Muscle of leg (tissue), 11 donors: ENCODE results near the gene TACC2. TPM values are rescaled to one million over a fixed set of nuclear protein-coding genes. Genes with fewer than 3 reads are reported as not detected.
A peak's percentile ranks its signal among the peaks of the same experiment; 100 is the strongest.
"Not testable (repeated sequence)": the region's sequence is repeated elsewhere in the genome, so short reads cannot be mapped to it uniquely, and the experiment has no call there.

ENCODE experiments used
- DNase-seq: peaks from one replicate; pipeline ENCODE4 v3.0.0; 2013
- H3K27ac ChIP-seq: one replicate; pipeline ENCODE4 v1.5.1; 2013; ENCODE audit warnings: mild to moderate bottlenecking, low read length, control low read depth
- H3K27me3 ChIP-seq: one replicate; pipeline ENCODE4 v1.6.1; 2013; ENCODE audit warnings: low read length; ENCODE audit not compliant: control insufficient read depth, insufficient read depth
- H3K36me3 ChIP-seq: one replicate; pipeline ENCODE4 v1.6.1; 2013; ENCODE audit warnings: low read length; ENCODE audit not compliant: control insufficient read depth, insufficient read depth
- H3K4me1 ChIP-seq: one replicate; pipeline ENCODE4 v1.6.1; 2013; ENCODE audit warnings: low read length; ENCODE audit not compliant: control insufficient read depth, insufficient read depth
- H3K4me3 ChIP-seq: one replicate; pipeline ENCODE4 v1.5.1; 2013; ENCODE audit warnings: low read length, control low read depth
- H3K9me3 ChIP-seq: replicated peaks from 2 replicates; pipeline ENCODE4 v1.6.1; 2013; ENCODE audit warnings: low read depth, low read length; ENCODE audit not compliant: control insufficient read depth
- WGBS: methylation state at CpG from one replicate; pipeline ENCODE4 v1.1.5; 2013; ENCODE audit warnings: missing lambda C conversion rate; ENCODE audit not compliant: insufficient coverage; 5-methylcytosine and 5-hydroxymethylcytosine counted together
- polyA plus RNA-seq, 8 donors: library from polyadenylated mRNA; unstranded; fragments of 120-200 nt; gene quantifications; one replicate each; pipeline versions ENCODE4 v1.2.1 to v1.2.3, GENCODE V29; 2013; ENCODE audit warnings: inconsistent platforms in 1 of 8, low replicate concordance in 1 of 8; ENCODE audit not compliant: insufficient read length in 8 of 8, insufficient read depth in 1 of 8
- total RNA-seq: library from RNA; stranded (reverse); fragments of 120-200 nt; gene quantifications from one replicate; pipeline ENCODE4 v1.2.4, GENCODE V29; 2013

The TACC2 gene
- total and polyA plus RNA-seq, 9 donors = 53.6 to 132 (median 104) TPM

DNA sequence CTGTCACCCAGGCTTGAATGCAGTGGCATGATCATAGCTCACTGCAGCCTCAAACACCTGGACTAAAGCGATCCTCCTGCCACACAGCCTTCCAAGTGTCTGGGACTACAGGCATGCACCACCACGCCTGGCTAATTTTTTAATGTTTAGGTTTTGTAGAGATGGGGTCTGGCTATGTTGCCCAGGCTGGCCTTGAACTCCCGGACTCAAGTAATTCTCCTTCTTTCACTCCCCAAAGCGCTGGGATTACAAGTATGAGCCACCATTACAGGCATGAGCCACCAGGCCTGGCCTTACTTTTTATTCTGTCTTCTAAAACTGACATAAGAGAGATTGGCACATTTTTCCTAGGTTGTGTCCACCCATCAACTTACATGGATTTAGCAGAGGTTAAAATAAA, 33.3 kb downstream of the TACC2 start:
- Histone ChIP-seq H3K36me3 (no peaks in the 10 kb centered on the region), H3K9me3 (no peaks in the 10 kb centered on the region), H3K27ac (no peak overlapping the region), H3K4me3 (no peak overlapping the region), H3K27me3 (peaks cover 12% of the 10 kb centered on the region), H3K4me1 (peaks cover 20% of the 10 kb centered on the region)
- WGBS = no CpG with 5 or more reads among the region's 4 CpGs
- DNase-seq = no peak

DNA sequence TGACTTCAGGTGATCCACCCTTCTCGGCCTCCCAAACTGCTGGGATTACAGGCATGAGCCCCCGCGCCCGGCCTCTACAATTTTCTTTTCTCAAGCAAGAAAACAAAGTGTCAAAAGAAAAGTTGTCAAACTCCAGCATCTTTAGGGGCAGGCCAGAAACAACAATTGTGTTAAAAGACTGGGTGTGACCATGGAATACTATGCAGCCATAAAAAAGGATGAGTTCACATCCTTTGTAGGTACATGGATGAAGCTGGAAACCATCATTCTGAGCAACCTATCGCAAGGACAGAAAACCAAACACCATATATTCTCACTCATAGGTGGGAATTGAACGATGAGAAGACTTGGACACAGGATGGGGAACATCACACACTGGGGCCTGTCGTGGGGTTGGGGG, 34.3 kb downstream of the TACC2 start:
- WGBS = 83% methylated on average over 1 of the region's 7 CpGs
- DNase-seq, H3K4me3 ChIP-seq, H3K9me3 ChIP-seq, H3K36me3 ChIP-seq, H3K27ac ChIP-seq: not testable (repeated sequence)
- Histone ChIP-seq H3K27me3 (peaks cover 12% of the 10 kb centered on the region), H3K4me1 (peaks cover 20% of the 10 kb centered on the region)

DNA sequence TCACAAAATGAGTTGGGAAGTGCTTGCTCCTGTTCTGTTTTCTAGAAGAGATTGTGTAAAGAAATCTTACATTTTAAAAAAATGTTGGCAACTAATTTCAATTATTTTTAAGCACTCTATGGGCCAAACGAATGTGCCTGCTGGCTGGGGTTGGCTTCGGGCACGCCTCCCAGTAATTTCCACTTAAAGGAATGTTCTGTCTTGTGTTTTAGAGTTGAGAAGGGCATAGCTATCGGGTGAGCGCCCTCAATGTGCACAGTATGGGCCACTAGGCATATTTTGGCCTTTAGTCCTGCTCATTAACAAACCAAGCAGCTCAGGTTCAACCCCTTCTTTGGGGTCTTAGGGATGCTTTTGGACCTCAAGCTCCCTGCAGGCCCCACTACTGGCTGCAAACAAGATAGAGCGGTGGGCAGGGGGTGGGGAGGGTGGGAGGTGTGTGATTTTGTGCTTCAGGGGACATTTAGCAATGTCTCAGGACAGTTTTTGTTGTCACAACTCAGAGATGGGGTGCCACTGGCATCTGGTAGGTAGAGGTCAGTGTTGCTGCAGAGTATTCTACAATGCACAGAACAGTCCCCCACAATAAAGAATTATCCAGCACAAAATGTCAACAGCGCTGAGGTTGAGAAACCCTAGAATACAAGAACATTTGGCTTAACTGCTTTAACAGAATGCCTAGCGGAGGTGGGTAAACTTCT, 40.7 kb downstream of the TACC2 start:
- Histone ChIP-seq H3K4me3 (no peak overlapping the region), H3K27me3 (no peaks in the 10 kb centered on the region), H3K4me1 (no peaks in the 10 kb centered on the region), H3K36me3 (no peaks in the 10 kb centered on the region), H3K27ac (no peak overlapping the region), H3K9me3 (no peaks in the 10 kb centered on the region)
- peak; percentile 69 for DNase-seq
- WGBS = 37% methylated on average over 2 of the region's 8 CpGs

DNA sequence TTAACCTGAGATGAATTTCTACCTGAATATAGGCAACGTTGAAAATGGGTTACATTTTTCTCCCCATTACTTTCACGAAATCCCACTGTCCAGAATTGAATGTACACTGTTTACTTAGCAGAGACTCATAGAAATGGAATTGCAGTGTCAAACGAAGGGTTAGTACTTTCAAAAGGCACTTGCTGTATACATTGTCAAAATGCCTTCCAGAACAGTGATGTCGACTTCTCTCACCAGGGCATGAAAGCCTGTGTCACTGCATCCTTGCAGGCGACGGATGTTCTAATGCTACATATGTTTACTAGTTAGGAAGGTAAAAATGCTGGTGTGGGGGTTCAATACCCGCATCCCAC, 41.2 kb downstream of the TACC2 start:
- H3K4me1 ChIP-seq = no peaks in the 10 kb centered on the region
- no peaks in the 10 kb centered on the region for H3K27me3 ChIP-seq
- WGBS = no CpG with 5 or more reads among the region's 7 CpGs
- H3K27ac ChIP-seq = no peak overlapping the region
- H3K4me3 ChIP-seq = no peak overlapping the region
- no peaks in the 10 kb centered on the region for H3K9me3 ChIP-seq
- no peaks in the 10 kb centered on the region for H3K36me3 ChIP-seq
- DNase-seq = no peak

DNA sequence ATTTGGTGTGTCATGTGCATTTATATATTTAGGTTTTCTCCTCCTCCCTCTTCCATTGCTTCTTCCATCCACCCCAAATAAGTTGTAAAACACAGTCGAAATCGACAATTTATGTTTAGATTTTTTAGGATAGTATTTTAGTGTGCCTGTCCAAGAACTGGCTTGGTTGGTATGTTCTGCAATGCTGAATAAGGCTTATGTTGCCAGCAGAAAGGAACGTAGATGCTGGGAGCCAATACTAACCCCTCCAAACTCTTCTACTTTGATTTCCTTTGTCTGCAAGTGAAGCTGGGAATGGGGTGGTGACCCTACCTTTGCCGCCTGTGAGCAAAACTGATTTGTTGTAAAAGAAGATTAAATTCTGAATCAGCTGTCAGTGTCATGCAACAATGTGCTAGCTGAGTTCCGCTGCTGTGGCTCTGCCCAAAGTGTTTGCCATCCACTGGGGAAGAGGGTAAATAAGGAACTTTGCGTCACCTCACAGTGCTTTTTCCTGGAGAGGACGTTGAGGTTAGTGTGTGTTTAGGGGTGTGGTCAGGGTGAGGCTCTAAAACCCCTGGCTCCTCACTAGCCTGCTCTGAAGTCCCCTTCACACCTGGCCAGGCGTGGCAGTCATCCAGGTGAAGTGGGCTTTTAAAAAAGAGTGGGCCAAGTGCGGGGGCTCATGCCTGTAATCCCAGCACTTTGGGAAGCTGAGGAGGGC, 44.4 kb downstream of the TACC2 start:
- 54% methylated on average over 3 of the region's 9 CpGs for WGBS
- Histone ChIP-seq H3K9me3 (no peaks in the 10 kb centered on the region), H3K4me3 (no peak overlapping the region), H3K27ac (no peak overlapping the region), H3K36me3 (no peaks in the 10 kb centered on the region), H3K4me1 (no peaks in the 10 kb centered on the region), H3K27me3 (no peaks in the 10 kb centered on the region)
- no peak for DNase-seq

DNA sequence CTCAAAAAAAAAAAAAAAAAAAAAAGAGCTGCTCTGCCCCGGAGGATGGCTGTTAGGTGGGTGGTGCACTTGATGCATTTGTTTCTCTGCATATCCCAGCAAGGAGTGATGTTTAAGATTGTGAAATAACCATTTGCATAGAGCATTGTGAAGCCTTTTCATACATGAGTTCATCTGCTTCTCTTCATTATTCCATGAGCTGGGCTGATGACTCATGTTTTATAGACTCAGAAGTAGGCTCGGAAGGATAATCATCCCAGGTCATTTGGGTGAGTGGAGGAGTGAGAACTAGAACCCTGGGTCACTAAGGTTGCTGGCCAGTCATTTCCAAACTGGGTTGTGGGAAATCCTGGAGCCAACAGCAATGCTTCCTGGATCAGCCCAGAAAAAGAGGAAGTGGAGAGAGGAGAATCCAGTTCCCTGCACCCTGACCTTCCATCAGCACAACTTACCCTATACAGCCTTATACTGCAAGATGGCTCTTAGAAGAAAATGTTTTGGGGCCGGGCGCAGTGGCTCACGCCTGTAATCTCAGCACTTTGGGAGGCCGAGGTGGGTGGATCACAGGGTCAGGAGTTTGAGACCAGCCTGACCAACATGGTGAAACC, 45.3 kb downstream of the TACC2 start:
- Histone ChIP-seq H3K4me1 (no peaks in the 10 kb centered on the region), H3K27me3 (no peaks in the 10 kb centered on the region), H3K9me3 (no peaks in the 10 kb centered on the region), H3K4me3 (no peak overlapping the region), H3K36me3 (no peaks in the 10 kb centered on the region), H3K27ac (no peak overlapping the region)
- DNase-seq = no peak
- WGBS = 80% methylated on average over 3 of the region's 6 CpGs

DNA sequence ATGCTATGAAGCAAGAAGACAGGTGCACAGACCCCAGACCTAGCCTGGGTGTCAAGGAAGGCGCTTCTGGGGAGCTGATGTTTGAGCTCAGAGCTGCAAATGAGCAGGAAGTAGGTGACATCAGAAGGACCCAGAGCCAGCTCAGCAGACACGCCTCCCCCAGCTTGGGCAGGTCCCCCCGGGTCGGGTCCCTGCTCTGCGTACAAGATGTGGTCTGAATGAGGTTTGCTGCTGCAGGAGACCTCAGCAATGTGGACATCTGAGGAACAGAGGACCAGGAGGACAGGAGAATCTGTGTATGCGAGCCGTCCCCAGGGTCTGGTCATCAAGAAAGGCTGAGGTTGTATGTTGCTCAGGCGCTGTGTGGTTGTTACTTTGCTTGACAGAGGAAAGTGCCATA, 51.8 kb downstream of the TACC2 start:
- no peak overlapping the region for H3K4me3 ChIP-seq
- peaks cover 17% of the 10 kb centered on the region for H3K4me1 ChIP-seq
- H3K36me3 ChIP-seq = no peaks in the 10 kb centered on the region
- no peaks in the 10 kb centered on the region for H3K9me3 ChIP-seq
- DNase-seq = no peak
- no peak overlapping the region for H3K27ac ChIP-seq
- WGBS = 79% methylated on average over 8 of the region's 8 CpGs
- no peaks in the 10 kb centered on the region for H3K27me3 ChIP-seq

DNA sequence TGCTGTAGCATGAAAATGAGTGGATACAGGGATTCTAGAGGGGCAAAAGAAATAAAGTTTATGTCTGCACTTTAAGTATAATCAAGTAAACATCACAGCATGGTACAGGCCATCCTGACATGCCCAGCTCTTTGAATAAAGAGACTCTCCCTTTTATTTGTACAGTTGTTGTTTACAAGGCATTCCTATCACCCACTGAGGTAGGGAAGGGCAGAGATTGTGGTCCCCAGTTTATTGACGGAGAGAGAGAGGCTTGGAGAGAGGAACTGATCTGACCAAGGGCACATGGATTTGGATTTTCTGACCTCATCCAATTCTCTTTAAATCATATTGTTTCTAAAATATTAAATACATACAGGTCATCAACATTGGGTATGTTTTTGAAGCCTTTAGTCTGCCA, 53.9 kb downstream of the TACC2 start:
- no peaks in the 10 kb centered on the region for H3K36me3 ChIP-seq
- no CpG with 5 or more reads among the region's 1 CpG for WGBS
- H3K4me3 ChIP-seq = no peak overlapping the region
- H3K27me3 ChIP-seq = no peaks in the 10 kb centered on the region
- H3K4me1 ChIP-seq = peaks cover 17% of the 10 kb centered on the region
- DNase-seq = no peak
- H3K27ac ChIP-seq = no peak overlapping the region
- H3K9me3 ChIP-seq = no peaks in the 10 kb centered on the region

DNA sequence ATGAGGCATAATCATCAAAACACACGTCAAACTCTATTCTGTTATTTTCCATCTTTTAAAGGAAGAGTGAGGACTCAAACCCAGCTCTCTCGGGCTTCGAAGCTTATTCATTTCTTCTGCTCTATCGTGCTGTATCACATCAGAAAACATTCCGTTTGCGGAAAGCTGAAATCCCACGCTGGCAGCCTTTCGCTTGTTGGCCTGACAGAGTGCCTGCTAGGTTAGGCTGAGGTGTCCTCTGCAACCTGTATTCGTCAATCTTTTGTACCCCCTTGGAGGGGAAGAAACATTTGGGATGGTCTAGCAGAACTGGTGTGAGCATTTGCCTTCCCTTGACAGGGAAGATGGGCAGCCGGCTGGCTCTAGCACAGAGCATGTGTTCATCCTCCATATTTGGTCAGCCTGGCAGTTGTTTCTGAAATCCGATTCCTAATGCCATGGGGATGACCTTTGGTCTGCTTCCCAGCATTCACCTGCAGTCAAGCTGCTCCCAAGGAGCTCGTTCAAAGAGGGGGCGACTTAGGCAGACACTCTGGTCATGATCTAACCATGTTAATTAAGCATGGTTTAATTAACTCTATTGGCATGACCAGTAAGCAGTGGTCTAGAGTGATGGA, 55.2 kb downstream of the TACC2 start:
- WGBS = 42% methylated on average over 12 of the region's 13 CpGs
- H3K36me3 ChIP-seq = no peaks in the 10 kb centered on the region
- H3K27me3 ChIP-seq = no peaks in the 10 kb centered on the region
- DNase-seq = peak; percentile 92
- H3K9me3 ChIP-seq = no peaks in the 10 kb centered on the region
- peak overlapping the region; percentile 18 for H3K4me3 ChIP-seq
- peaks cover 17% of the 10 kb centered on the region for H3K4me1 ChIP-seq
- H3K27ac ChIP-seq = peak overlapping the region; percentile 93

DNA sequence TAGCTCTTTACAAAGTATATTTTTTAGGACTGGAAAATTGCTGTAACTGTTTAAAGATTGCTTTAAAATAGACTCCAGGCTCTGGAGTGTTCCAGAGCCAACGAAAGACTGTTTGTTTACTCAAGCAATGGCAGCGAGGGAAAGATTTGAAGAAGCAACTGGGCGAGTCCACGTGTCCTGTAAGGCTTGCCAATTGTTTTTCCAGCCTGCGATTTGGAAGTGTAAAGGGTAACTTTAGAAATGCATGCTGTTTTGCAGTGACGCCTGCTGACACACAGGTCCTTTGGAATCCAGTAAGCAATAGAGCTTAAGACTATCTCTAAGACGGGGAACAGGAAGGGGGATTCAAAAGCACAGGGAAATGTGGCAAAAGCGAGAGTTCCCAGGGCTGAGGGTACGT, 55.8 kb downstream of the TACC2 start:
- Histone ChIP-seq H3K9me3 (no peaks in the 10 kb centered on the region), H3K4me1 (peaks cover 17% of the 10 kb centered on the region), H3K27me3 (no peaks in the 10 kb centered on the region), H3K4me3 (peak overlapping the region; percentile 23), H3K27ac (peak overlapping the region; percentile 93), H3K36me3 (no peaks in the 10 kb centered on the region)
- 10% methylated on average over 8 of the region's 9 CpGs for WGBS
- peak; percentile 98 for DNase-seq
